ENCODE results near the gene RHOXF1. TPM values are rescaled to one million over a fixed set of nuclear protein-coding genes. Genes with fewer than 3 reads are reported as not detected.
"Not testable (repeated sequence)": the region's sequence is repeated elsewhere in the genome, so short reads cannot be mapped to it uniquely, and the experiment has no call there.

RHOXF1 gene
- total RNA-seq, 2 donors from 2014 or later: 0.37 to 0.46 TPM

DNA sequence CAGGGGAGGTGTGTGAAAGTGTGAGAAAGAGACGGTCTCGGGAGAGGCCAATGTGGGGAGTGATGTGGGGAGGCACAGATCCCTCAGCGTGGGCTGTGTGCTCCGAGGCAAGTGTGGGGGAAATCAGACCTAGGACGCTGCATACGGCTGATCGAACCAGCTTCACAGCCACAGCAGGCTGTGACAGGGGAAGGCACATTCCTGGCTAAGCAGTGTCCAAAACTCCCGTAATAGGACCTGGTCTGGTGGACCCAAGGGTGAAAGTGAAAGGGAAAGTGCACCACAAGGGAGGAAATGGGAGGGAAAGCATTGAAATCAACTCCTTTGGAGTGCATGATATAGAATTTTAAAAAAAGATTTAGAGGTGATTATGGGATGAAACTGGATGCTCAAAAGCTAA is 31.8 kb upstream of the RHOXF1 start:
- no peaks in the 10 kb centered on the region for H3K36me3 ChIP-seq (ENCODE audit: control insufficient read depth, insufficient read depth, low read length)
- no peaks in the 10 kb centered on the region for H3K27me3 ChIP-seq (ENCODE audit: control insufficient read depth, insufficient read depth, low read length, poor library complexity, severe bottlenecking)
- no peaks in the 10 kb centered on the region for H3K4me1 Mint-ChIP-seq
- peak; percentile 61 for DNase-seq
- no peak overlapping the region for H3K9ac ChIP-seq (ENCODE audit: extremely low read depth, low read length, poor library complexity, severe bottlenecking)
- H3K4me1 ChIP-seq (ENCODE audit: control insufficient read depth, insufficient read depth, low read length): no peaks in the 10 kb centered on the region
- peaks cover 42% of the 10 kb centered on the region for H3K9me3 ChIP-seq (ENCODE audit: control insufficient read depth, low read length)
- TF ChIP-seq, protein P1, sequence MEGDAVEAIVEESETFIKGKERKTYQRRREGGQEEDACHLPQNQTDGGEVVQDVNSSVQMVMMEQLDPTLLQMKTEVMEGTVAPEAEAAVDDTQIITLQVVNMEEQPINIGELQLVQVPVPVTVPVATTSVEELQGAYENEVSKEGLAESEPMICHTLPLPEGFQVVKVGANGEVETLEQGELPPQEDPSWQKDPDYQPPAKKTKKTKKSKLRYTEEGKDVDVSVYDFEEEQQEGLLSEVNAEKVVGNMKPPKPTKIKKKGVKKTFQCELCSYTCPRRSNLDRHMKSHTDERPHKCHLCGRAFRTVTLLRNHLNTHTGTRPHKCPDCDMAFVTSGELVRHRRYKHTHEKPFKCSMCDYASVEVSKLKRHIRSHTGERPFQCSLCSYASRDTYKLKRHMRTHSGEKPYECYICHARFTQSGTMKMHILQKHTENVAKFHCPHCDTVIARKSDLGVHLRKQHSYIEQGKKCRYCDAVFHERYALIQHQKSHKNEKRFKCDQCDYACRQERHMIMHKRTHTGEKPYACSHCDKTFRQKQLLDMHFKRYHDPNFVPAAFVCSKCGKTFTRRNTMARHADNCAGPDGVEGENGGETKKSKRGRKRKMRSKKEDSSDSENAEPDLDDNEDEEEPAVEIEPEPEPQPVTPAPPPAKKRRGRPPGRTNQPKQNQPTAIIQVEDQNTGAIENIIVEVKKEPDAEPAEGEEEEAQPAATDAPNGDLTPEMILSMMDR (conservative IDR thresholded peaks at IDR 0.05): no peak
- 85 to 94% methylated on average over 5 to 8 of the region's 8 CpGs for WGBS, 2 experiments (ENCODE audit: insufficient coverage in 1 of 2, insufficient read length in 1 of 2)
- H3K27ac ChIP-seq (ENCODE audit: low read depth, low read length): no peak overlapping the region
- no peak overlapping the region for H3K27ac Mint-ChIP-seq
- H3K4me3 Mint-ChIP-seq: no peak overlapping the region
- H3K27me3 Mint-ChIP-seq (ENCODE audit: insufficient read depth): no peaks in the 10 kb centered on the region
- peaks cover 64% of the 10 kb centered on the region for H3K9me3 Mint-ChIP-seq
- no peak overlapping the region for H3K4me3 ChIP-seq (ENCODE audit: low read length)
- peaks cover 15% of the 10 kb centered on the region for H3K36me3 Mint-ChIP-seq (ENCODE audit: low read depth)

DNA sequence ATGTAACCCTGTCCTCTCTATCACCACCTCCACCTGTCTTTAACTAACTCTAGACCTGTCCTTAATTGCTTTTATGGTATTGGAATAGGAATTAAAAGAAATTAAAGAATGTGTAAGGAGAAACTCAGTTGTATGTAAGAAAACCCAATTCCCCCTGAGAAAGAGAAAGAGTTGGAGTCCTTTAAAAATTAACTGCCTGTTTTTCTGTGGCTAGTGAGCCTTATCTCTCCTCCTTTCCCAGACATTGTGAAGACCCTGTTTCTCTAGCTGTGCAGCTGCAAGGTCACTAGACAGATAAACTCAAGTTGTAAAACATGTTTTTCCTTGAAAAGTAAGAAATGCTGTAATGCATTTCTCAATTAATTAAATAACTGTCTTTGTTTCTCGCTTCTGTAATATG is 30.6 kb upstream of the RHOXF1 start:
- not testable (repeated sequence) for H3K36me3 ChIP-seq (ENCODE audit: control insufficient read depth, insufficient read depth, low read length); H3K27ac ChIP-seq (ENCODE audit: low read depth, low read length); H3K27me3 ChIP-seq (ENCODE audit: control insufficient read depth, insufficient read depth, low read length, poor library complexity, severe bottlenecking); H3K27ac Mint-ChIP-seq; H3K4me3 ChIP-seq (ENCODE audit: low read length); H3K4me1 Mint-ChIP-seq; H3K27me3 Mint-ChIP-seq (ENCODE audit: insufficient read depth); H3K4me1 ChIP-seq (ENCODE audit: control insufficient read depth, insufficient read depth, low read length); DNase-seq; H3K4me3 Mint-ChIP-seq; H3K9ac ChIP-seq (ENCODE audit: extremely low read depth, low read length, poor library complexity, severe bottlenecking)
- peaks cover 76% of the 10 kb centered on the region for H3K9me3 Mint-ChIP-seq
- WGBS, 2 experiments (ENCODE audit: insufficient coverage in 1 of 2, insufficient read length in 1 of 2): 92% methylated on average over 1 of the region's 1 CpG; no CpG with 5 or more reads in 1 of the 2 experiments
- peaks cover 42% of the 10 kb centered on the region for H3K9me3 ChIP-seq (ENCODE audit: control insufficient read depth, low read length)
- peaks cover 15% of the 10 kb centered on the region for H3K36me3 Mint-ChIP-seq (ENCODE audit: low read depth)

GRCh38 chrX:120145295-120145925 is 29.7 kb upstream of the RHOXF1 start:
- Mint-ChIP-seq H3K27ac (no peak overlapping the region), H3K36me3 (ENCODE audit: low read depth) (peaks cover 15% of the 10 kb centered on the region), H3K4me3 (no peak overlapping the region), H3K27me3 (ENCODE audit: insufficient read depth) (no peaks in the 10 kb centered on the region), H3K4me1 (no peaks in the 10 kb centered on the region), H3K9me3 (peaks cover 84% of the 10 kb centered on the region)
- Histone ChIP-seq H3K27ac (ENCODE audit: low read depth, low read length) (no peak overlapping the region), H3K36me3 (ENCODE audit: control insufficient read depth, insufficient read depth, low read length) (no peaks in the 10 kb centered on the region), H3K4me1 (ENCODE audit: control insufficient read depth, insufficient read depth, low read length) (no peaks in the 10 kb centered on the region), H3K27me3 (ENCODE audit: control insufficient read depth, insufficient read depth, low read length, poor library complexity, severe bottlenecking) (no peaks in the 10 kb centered on the region), H3K9ac (ENCODE audit: extremely low read depth, low read length, poor library complexity, severe bottlenecking) (no peak overlapping the region), H3K4me3 (ENCODE audit: low read length) (no peak overlapping the region), H3K9me3 (ENCODE audit: control insufficient read depth, low read length) (peaks cover 42% of the 10 kb centered on the region)
- TF ChIP-seq, protein P1 (conservative IDR thresholded peaks at IDR 0.05): no peak
- 75% methylated on average over 4 of the region's 4 CpGs; no CpG with 5 or more reads in 1 of the 2 experiments for WGBS, 2 experiments (ENCODE audit: insufficient coverage in 1 of 2, insufficient read length in 1 of 2)
- DNase-seq: no peak
